GM12872 (cell line): Measurements from ENCODE around the gene INSYN2B.

Source experiments
- CTCF ChIP-seq: IDR thresholded peaks from 3 replicates; pipeline ENCODE4 v1.5.1; 2011; ENCODE audit warnings: low read depth, mild to moderate bottlenecking, low read length, moderate library complexity; ENCODE audit not compliant: insufficient read depth

INSYN2B gene

GRCh38 chr5:169842699-169843098, 137.6 kb downstream of the INSYN2B start:
- no peak for TF ChIP-seq CTCF

DNA sequence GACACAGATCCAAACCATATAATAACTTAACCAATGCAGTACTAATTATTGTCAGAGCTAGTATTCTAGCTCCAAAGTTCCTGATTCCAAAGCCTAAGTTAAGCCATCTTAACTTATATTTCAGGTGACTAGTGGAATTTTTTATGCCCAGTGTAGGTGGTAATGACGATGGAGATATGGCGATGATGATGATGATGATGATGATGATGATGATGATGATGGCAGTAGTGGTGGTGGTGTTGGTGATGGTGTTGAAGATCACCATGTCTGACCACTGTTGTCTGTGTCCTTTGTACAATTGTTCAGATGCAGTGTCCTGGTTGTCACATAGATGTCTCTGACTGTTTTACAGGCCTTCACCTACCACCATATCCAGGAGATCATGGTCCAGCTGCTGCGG, 139.9 kb downstream of the INSYN2B start:
- no peak for TF ChIP-seq CTCF

DNA sequence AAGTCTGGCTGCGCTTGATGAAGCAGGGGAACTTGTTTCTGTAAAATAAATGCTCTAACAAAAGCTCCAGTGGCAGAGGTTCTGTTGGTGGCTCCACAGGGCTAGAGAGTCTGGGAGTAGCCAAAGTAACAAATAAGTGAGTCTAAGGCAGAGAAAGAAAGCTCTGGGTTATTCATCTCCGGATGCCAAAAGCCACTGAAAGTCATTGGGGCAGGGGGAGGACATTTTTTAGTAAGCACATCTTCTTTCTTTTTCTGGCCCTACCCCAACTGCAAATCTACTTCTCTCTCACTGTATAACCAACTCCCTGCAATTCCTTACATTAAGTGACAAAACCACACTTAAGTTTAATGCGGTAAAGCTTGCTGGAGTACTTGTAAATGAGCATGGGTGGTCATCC, 141.6 kb downstream of the INSYN2B start:
- no peak for TF ChIP-seq CTCF

DNA sequence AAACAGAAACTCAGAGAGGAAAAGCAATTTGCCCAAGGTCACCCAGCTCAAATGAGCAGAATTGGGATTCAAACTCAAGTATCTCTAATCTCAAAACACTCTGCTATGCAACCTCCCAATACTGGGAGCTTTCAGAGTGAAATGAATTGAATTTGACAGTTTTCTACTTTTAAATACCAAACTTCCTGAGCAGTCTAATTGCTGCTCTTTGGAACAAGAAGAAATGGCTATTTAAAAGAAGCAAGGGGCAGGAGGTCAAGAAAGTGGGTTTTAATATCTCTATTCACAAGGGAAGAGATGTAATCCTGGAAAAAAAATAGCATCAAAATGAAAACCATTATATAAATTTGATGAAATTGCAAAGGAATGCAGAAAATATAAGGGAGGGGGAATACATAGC, 142.6 kb downstream of the INSYN2B start:
- TF ChIP-seq CTCF, result no peak

- no peak for TF ChIP-seq CTCF
Measured at GRCh38 chr5:169836835-169837536, 143.3 kb downstream of the INSYN2B start.

DNA sequence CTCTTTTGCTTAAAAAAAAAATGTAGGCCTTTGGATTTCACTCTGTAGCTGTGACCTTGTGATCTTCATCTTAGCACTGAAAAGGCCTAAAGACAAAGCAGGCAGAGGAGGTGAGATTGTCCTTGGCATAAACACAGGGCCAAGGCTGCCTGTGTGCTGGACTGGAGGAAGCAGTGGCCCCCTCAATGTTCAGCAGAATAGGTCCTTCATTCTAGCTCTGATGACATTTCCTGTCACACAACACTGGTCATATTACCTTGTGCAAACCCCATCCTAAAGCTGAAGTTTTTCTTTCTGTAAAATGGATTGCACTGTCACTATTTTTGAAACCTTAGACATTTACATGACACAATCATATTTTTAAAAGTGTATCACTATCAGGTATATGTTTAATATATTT, 147.4 kb downstream of the INSYN2B start:
- no peak for TF ChIP-seq CTCF

- TF ChIP-seq CTCF, result no peak
Measured at GRCh38 chr5:169832304-169832703, 148.0 kb downstream of the INSYN2B start.
